Measurements from ENCODE around the gene MXD1. TPM values are rescaled to one million over a fixed set of nuclear protein-coding genes. Genes with fewer than 3 reads are reported as not detected.

The MXD1 gene
- total RNA-seq, 1 experiment from 2014 or later, result 6.5 TPM

DNA sequence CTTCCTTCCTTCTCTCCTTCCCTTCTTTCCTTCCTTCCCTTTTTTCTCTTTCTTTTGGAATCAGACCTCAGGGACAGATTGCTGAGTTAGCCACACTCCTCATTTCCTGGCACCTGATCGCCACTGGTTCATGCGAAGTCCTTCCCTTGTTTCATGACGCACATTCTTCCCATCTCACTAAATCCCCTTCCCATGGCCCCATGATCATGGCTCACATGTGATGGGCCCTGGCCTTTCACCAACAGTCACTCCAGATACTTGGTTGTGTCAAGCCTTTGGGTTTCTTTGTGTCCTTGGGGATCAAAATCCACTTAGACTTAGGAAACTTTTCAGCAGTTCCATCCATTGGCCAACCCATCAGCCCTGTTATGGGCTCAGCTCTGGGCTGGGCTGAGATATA is 70.3 kb downstream of the MXD1 start:
- ATAC-seq, result no peak
- ChIA-PET POLR2A (no interaction called here), CTCF (no interaction called here)
- no peaks in the 10 kb centered on the region for H3K27me3 ChIP-seq (ENCODE audit: control insufficient read depth, insufficient read depth, low read length)
- in situ Hi-C loops (cut with HindIII; ENCODE audit: low pct_unique_long_range_greater_than_20kb, low sequenced_read_pairs), result no loop called here
- BruUV-seq (replicated peaks), result no TSS peak
- no peak for DNase-seq (ENCODE audit: low read depth, low spot score)
- H3K4me3 ChIP-seq (ENCODE audit: low read depth in 2 of 2, low read length in 2 of 2), result no peak overlapping the region
- H3K9me3 ChIP-seq (ENCODE audit: control insufficient read depth, insufficient read depth, low read depth, low read length), result no peaks in the 10 kb centered on the region
- H3K27ac ChIP-seq (ENCODE audit: low read length), result no peak overlapping the region
- no peaks in the 10 kb centered on the region for H3K36me3 ChIP-seq (ENCODE audit: control insufficient read depth, insufficient read depth, low read length)
- intact Hi-C loops (cut with micrococcal nuclease; ENCODE audit: unreplicated experiment), result no loop called here
- no peaks in the 10 kb centered on the region for H3K4me1 ChIP-seq (ENCODE audit: control insufficient read depth, insufficient read depth, low read length)
- TF ChIP-seq REST (IDR thresholded peaks at IDR 0.05; ENCODE audit: insufficient read depth in 1 of 2, low read depth in 2 of 2, low read length in 1 of 2), result no peak
- TF ChIP-seq TCF7L2 (IDR thresholded peaks at IDR 0.05; ENCODE audit: low read depth, low read length), result no peak
- no peak for TF ChIP-seq POLR2AphosphoS5 (IDR thresholded peaks at IDR 0.05; ENCODE audit: low read depth, low read length)
- TF ChIP-seq SIN3A (IDR thresholded peaks at IDR 0.05; ENCODE audit: borderline replicate concordance, insufficient read depth, low read depth, low read length), result no peak
- TF ChIP-seq, protein P1, sequence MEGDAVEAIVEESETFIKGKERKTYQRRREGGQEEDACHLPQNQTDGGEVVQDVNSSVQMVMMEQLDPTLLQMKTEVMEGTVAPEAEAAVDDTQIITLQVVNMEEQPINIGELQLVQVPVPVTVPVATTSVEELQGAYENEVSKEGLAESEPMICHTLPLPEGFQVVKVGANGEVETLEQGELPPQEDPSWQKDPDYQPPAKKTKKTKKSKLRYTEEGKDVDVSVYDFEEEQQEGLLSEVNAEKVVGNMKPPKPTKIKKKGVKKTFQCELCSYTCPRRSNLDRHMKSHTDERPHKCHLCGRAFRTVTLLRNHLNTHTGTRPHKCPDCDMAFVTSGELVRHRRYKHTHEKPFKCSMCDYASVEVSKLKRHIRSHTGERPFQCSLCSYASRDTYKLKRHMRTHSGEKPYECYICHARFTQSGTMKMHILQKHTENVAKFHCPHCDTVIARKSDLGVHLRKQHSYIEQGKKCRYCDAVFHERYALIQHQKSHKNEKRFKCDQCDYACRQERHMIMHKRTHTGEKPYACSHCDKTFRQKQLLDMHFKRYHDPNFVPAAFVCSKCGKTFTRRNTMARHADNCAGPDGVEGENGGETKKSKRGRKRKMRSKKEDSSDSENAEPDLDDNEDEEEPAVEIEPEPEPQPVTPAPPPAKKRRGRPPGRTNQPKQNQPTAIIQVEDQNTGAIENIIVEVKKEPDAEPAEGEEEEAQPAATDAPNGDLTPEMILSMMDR (IDR thresholded peaks at IDR 0.05), result no peak

- ATAC-seq (no peak), DNase-seq (ENCODE audit: low read depth, low spot score) (no peak)
- Histone ChIP-seq H3K36me3 (ENCODE audit: control insufficient read depth, insufficient read depth, low read length) (no peaks in the 10 kb centered on the region), H3K9me3 (ENCODE audit: control insufficient read depth, insufficient read depth, low read depth, low read length) (no peaks in the 10 kb centered on the region), H3K27ac (ENCODE audit: low read length) (no peak overlapping the region), H3K27me3 (ENCODE audit: control insufficient read depth, insufficient read depth, low read length) (no peaks in the 10 kb centered on the region), H3K4me1 (ENCODE audit: control insufficient read depth, insufficient read depth, low read length) (no peaks in the 10 kb centered on the region), H3K4me3 (ENCODE audit: low read depth in 2 of 2, low read length in 2 of 2) (no peak overlapping the region)
- intact Hi-C loops (cut with micrococcal nuclease; ENCODE audit: unreplicated experiment) (no loop called here), in situ Hi-C loops (cut with HindIII; ENCODE audit: low pct_unique_long_range_greater_than_20kb, low sequenced_read_pairs) (no loop called here)
- ChIA-PET POLR2A (no interaction called here), CTCF (no interaction called here)
- BruUV-seq (replicated peaks), result no TSS peak
- TF ChIP-seq TCF7L2 (IDR thresholded peaks at IDR 0.05; ENCODE audit: low read depth, low read length) (no peak), POLR2AphosphoS5 (IDR thresholded peaks at IDR 0.05; ENCODE audit: low read depth, low read length) (no peak), SIN3A (IDR thresholded peaks at IDR 0.05; ENCODE audit: borderline replicate concordance, insufficient read depth, low read depth, low read length) (no peak), REST (IDR thresholded peaks at IDR 0.05; ENCODE audit: insufficient read depth in 1 of 2, low read depth in 2 of 2, low read length in 1 of 2) (no peak)
- TF ChIP-seq, protein P1 (IDR thresholded peaks at IDR 0.05), result no peak
These were observed 70.8 kb downstream of the MXD1 start for GRCh38 chr2:69985688-69986087.
